Temporal lobe (tissue), 1 donor: ENCODE results near the gene CCKAR. TPM values are rescaled to one million over a fixed set of nuclear protein-coding genes. Genes with fewer than 3 reads are reported as not detected.

Source experiments
- total RNA-seq: library from RNA; depleted of rRNA; stranded (reverse); fragments of >200 nt; gene quantifications from one replicate; pipeline ENCODE4 v1.2.3, GENCODE V29; 2014

CCKAR gene
- total RNA-seq, 1 donor from 2014 or later = 0.25 TPM

Other genes starting within 250 kb of the CCKAR start
- 58.8 TPM for gene RBPJ, start 169.5 kb downstream of the CCKAR start, total RNA-seq
- gene TBC1D19, start 93.6 kb upstream of the CCKAR start, total RNA-seq = 72.0 TPM